Endothelial cell of umbilical vein (primary cell): Measurements from ENCODE around the gene PTH1R. TPM values are rescaled to one million over a fixed set of nuclear protein-coding genes. Genes with fewer than 3 reads are reported as not detected.

Experiments
- BruUV-seq: library from RNA; stranded (reverse); fragments of 400-500 nt; replicated peaks from 2 replicates; lab custom pipeline; 2021; lab: Mats Ljungman, UMichigan
- CTCF ChIA-PET: fragments of 300-600, 350-600 bp; sonication (Branson Sonifier 250); formaldehyde crosslinking; loops from one replicate; lab custom pipeline; 2021; ENCODE audit warnings: antibody characterized with exemption, inconsistent platforms; lab: Charles Lee
- POLR2A ChIA-PET: fragments of 300-600, 350-600 bp; sonication (Branson Sonifier 250); formaldehyde crosslinking; loops from one replicate; lab custom pipeline; 2021; ENCODE audit warnings: antibody characterized with exemption, inconsistent platforms; lab: Charles Lee
- DNase-seq: peaks from one replicate; pipeline ENCODE4 v3.0.0-alpha.2; 2011; ENCODE audit warnings: low read depth, low spot score
- FAIRE-seq: peaks from 2 replicates; lab custom pipeline; 2011; peaks lifted over from hg19 to GRCh38; lab: Jason Lieb, UNC
- H2AFZ ChIP-seq: 2 replicates; pipeline ENCODE4 v1.6.0; 2012; ENCODE audit warnings: low read depth, low read length, control low read depth, inconsistent platforms
- H3K27ac ChIP-seq: 2 replicates; pipeline ENCODE4 v1.5.1; 2011; ENCODE audit warnings: low read depth, mild to moderate bottlenecking, control low read depth, low read length, moderate library complexity; ENCODE audit not compliant: insufficient read depth
- H3K27me3 ChIP-seq, 2 experiments: 2 replicates each; pipeline versions ENCODE4 v1.6.0 to v1.6.1; 2011; ENCODE audit warnings: low read length in 2 of 2, mixed read lengths in 1 of 2; ENCODE audit not compliant: control insufficient read depth in 2 of 2, insufficient read depth in 2 of 2
- H3K36me3 ChIP-seq, 2 experiments: 2 replicates in 1 of 2; 3 replicates in 1 of 2; pipeline ENCODE4 v1.5.1; 2011; ENCODE audit warnings: low read length in 2 of 2, mild to moderate bottlenecking in 1 of 2, moderate library complexity in 1 of 2; ENCODE audit not compliant: control insufficient read depth in 2 of 2, insufficient read depth in 2 of 2; ENCODE audit errors: extremely low read depth in 1 of 2
- H3K4me1 ChIP-seq: 3 replicates; pipeline ENCODE4 v1.5.1; 2011; ENCODE audit warnings: mild to moderate bottlenecking, low read length; ENCODE audit not compliant: control insufficient read depth, insufficient read depth; ENCODE audit errors: extremely low read depth
- H3K4me2 ChIP-seq: 2 replicates; pipeline ENCODE4 v1.6.1; 2011; ENCODE audit warnings: low read length, control low read depth, mixed read lengths; ENCODE audit not compliant: insufficient read depth
- H3K4me3 ChIP-seq, 3 experiments: fragments of 200-600 bp in 1 of 3; sonication (generic), shearing (Covaris generic) in 1 of 3; replicated peaks in 1 of 3; 2 replicates each; pipeline ENCODE4 v1.5.1; 2011 to 2016; ENCODE audit warnings: control low read depth in 3 of 3, low read length in 3 of 3, mild to moderate bottlenecking in 2 of 3, inconsistent platforms in 1 of 3, low read depth in 1 of 3, moderate library complexity in 1 of 3; ENCODE audit not compliant: insufficient read depth in 1 of 3
- H3K79me2 ChIP-seq: 2 replicates; pipeline ENCODE4 v1.6.0; 2012; ENCODE audit warnings: low read length, inconsistent platforms; ENCODE audit not compliant: control insufficient read depth, insufficient read depth
- H3K9ac ChIP-seq: replicated peaks from 2 replicates; pipeline ENCODE3; 2011; ENCODE audit warnings: low read length, control low read depth; ENCODE audit not compliant: insufficient read depth; ENCODE audit errors: extremely low read depth
- H3K9me1 ChIP-seq: replicated peaks from 3 replicates; pipeline ENCODE4 v1.6.0; 2011; ENCODE audit warnings: mild to moderate bottlenecking, low read length; ENCODE audit not compliant: control insufficient read depth, insufficient read depth; ENCODE audit errors: extremely low read depth
- H3K9me3 ChIP-seq: replicated peaks from 2 replicates; pipeline ENCODE4 v1.5.1; 2012; ENCODE audit warnings: low read length, inconsistent platforms; ENCODE audit not compliant: control insufficient read depth, insufficient read depth
- H4K20me1 ChIP-seq: replicated peaks from 2 replicates; pipeline ENCODE3; 2011; ENCODE audit warnings: mild to moderate bottlenecking, low read length; ENCODE audit not compliant: control insufficient read depth, insufficient read depth; ENCODE audit errors: extremely low read depth
- EZH2 ChIP-seq: IDR thresholded peaks from 2 replicates; pipeline ENCODE4 v1.6.1; 2012; ENCODE audit warnings: borderline replicate concordance, low read depth, mild to moderate bottlenecking, moderate library complexity, low read length, inconsistent platforms; ENCODE audit not compliant: severe bottlenecking
- FOS ChIP-seq: IDR thresholded peaks from 2 replicates; pipeline ENCODE4 v1.6.1; 2011; ENCODE audit warnings: mild to moderate bottlenecking, low read length, moderate library complexity, borderline replicate concordance; ENCODE audit not compliant: insufficient read depth
- GATA2 ChIP-seq: IDR thresholded peaks from 2 replicates; pipeline ENCODE4 v1.7.0; 2011; ENCODE audit warnings: low read depth, mild to moderate bottlenecking, moderate library complexity, mixed read lengths, low read length; ENCODE audit not compliant: insufficient read length, insufficient read depth
- JUN ChIP-seq: IDR thresholded peaks from 2 replicates; pipeline ENCODE4 v1.6.1; 2011; ENCODE audit warnings: borderline replicate concordance, low read depth; ENCODE audit not compliant: insufficient read length, insufficient read depth
- MYC ChIP-seq: IDR thresholded peaks from one replicate; pipeline ENCODE4 v1.6.1; 2011; ENCODE audit warnings: mild to moderate bottlenecking, low read depth, low read length
- POLR2A ChIP-seq: IDR thresholded peaks from 2 replicates; pipeline ENCODE4 v1.6.1; 2012; ENCODE audit warnings: low read depth, mild to moderate bottlenecking, control low read depth, low read length
- POLR2AphosphoS5 ChIP-seq: IDR thresholded peaks from 2 replicates; pipeline ENCODE4 v1.6.1; 2012; ENCODE audit warnings: low read depth, mild to moderate bottlenecking, control low read depth, low read length, moderate library complexity; ENCODE audit not compliant: insufficient read depth
- dilution Hi-C: fragments of 300-500 bp; cut with MboI; formaldehyde crosslinking; loops from one replicate; pipeline ENCODE4 v1.15.0; 2019; ENCODE audit warnings: low sequenced_read_pairs; ENCODE audit not compliant: extremely low pct_ligation_motif_present
- intact Hi-C: fragments of 100-400 bp; cut with micrococcal nuclease; formaldehyde crosslinking; loops from one replicate; pipeline ENCODE4 v1.10.0; 2022
- polyA plus RNA-seq, 4 experiments: library from polyadenylated mRNA; depleted of rRNA in 3 of 4; stranded (reverse) in 3 of 4; unstranded in 1 of 4; fragments of >200 nt; gene quantifications; 2 replicates each; pipeline versions ENCODE4 v1.2.1 to v1.2.3, GENCODE V29; 2011 to 2012; ENCODE audit warnings: missing spikeins in 1 of 4
- total RNA-seq: library from RNA; stranded (reverse); gene quantifications from 2 replicates; pipeline ENCODE4 v1.2.3, GENCODE V29; 2021
- TF ChIP-seq, protein P1 (sequence below): IDR thresholded peaks from 2 replicates; pipeline ENCODE4 v1.6.1; 2011; ENCODE audit not compliant: insufficient read depth, insufficient read length
- TF ChIP-seq, protein P2 (sequence below), 2 donors: IDR thresholded peaks; 1 replicate in 1 of 2; 2 replicates in 1 of 2; pipeline ENCODE4 v1.5.1; 2011; ENCODE audit warnings: low read length in 2 of 2, mild to moderate bottlenecking in 2 of 2, moderate library complexity in 2 of 2, control low read depth in 1 of 2, inconsistent platforms in 1 of 2, low read depth in 1 of 2; ENCODE audit not compliant: insufficient read depth in 1 of 2; ENCODE audit errors: extremely low read depth in 1 of 2

PTH1R gene
- total and polyA plus RNA-seq, 2 donors (not counting 3 experiments of a cell fraction or from before 2014, with no cell fraction given), result 0.08 to 0.46 TPM

DNA sequence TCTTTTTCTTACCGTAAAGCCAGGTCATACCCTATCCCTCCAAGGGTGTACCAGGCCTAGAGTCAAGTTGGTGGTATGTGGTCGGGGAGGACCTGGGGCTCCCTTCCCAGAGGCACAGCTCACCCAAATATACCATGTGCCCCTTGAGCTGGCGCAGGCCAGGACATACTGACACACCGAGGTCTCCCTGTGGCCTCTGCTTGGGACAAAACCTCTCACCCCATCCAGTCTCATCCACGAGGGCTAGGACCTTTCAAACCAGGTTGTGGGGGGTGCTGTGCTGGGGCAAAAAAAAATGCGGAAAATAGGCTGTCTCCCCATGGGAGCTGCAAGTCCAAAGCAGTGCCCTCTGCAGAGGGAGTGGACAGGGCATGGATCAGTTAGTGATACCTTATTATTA, 22.8 kb downstream of the PTH1R start:
- H3K9me1 ChIP-seq, result no peaks in the 10 kb centered on the region
- H3K79me2 ChIP-seq, result no peaks in the 10 kb centered on the region
- POLR2A ChIA-PET, result interaction anchor here (0.5 kb wide), 1 partner anchor 77 kb away, joined by 4 read pairs; no protein-coding TSS in a partner anchor
- peaks cover 8% of the 10 kb centered on the region for H3K4me1 ChIP-seq
- no peak overlapping the region for H3K4me2 ChIP-seq
- CTCF ChIA-PET, result interaction anchor here (1.2 to 2.4 kb wide), 4 partner anchors 9 to 237 kb away, joined by 3 to 15 read pairs (median 6); no protein-coding TSS in a partner anchor
- TF ChIP-seq MYC (no peak), POLR2A (no peak), GATA2 (no peak), JUN (no peak), FOS (no peak), EZH2 (no peak), POLR2AphosphoS5 (no peak)
- TF ChIP-seq, protein P1, sequence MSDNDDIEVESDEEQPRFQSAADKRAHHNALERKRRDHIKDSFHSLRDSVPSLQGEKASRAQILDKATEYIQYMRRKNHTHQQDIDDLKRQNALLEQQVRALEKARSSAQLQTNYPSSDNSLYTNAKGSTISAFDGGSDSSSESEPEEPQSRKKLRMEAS, result no peak
- TF ChIP-seq, protein P2, sequence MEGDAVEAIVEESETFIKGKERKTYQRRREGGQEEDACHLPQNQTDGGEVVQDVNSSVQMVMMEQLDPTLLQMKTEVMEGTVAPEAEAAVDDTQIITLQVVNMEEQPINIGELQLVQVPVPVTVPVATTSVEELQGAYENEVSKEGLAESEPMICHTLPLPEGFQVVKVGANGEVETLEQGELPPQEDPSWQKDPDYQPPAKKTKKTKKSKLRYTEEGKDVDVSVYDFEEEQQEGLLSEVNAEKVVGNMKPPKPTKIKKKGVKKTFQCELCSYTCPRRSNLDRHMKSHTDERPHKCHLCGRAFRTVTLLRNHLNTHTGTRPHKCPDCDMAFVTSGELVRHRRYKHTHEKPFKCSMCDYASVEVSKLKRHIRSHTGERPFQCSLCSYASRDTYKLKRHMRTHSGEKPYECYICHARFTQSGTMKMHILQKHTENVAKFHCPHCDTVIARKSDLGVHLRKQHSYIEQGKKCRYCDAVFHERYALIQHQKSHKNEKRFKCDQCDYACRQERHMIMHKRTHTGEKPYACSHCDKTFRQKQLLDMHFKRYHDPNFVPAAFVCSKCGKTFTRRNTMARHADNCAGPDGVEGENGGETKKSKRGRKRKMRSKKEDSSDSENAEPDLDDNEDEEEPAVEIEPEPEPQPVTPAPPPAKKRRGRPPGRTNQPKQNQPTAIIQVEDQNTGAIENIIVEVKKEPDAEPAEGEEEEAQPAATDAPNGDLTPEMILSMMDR (IDR thresholded peaks at IDR 0.05; ENCODE audit: extremely low read depth in 1 of 2, insufficient read depth in 1 of 2, low read depth in 1 of 2, low read length in 2 of 2), result no peak
- H3K9ac ChIP-seq, result no peak overlapping the region
- H3K9me3 ChIP-seq, result no peaks in the 10 kb centered on the region
- H3K4me3 ChIP-seq, result no peak overlapping the region
- dilution Hi-C loops, result no loop called here
- H3K36me3 ChIP-seq, result no peaks in the 10 kb centered on the region
- no peak overlapping the region for H3K27ac ChIP-seq
- H3K27me3 ChIP-seq, result no peaks in the 10 kb centered on the region
- H4K20me1 ChIP-seq, result no peaks in the 10 kb centered on the region
- BruUV-seq, result no TSS peak
- FAIRE-seq, result no peak
- intact Hi-C loops, result no loop called here
- no peak for DNase-seq
- H2AFZ ChIP-seq, result no peak overlapping the region
